Measurements from ENCODE around the gene MAPK8IP1.

DNA sequence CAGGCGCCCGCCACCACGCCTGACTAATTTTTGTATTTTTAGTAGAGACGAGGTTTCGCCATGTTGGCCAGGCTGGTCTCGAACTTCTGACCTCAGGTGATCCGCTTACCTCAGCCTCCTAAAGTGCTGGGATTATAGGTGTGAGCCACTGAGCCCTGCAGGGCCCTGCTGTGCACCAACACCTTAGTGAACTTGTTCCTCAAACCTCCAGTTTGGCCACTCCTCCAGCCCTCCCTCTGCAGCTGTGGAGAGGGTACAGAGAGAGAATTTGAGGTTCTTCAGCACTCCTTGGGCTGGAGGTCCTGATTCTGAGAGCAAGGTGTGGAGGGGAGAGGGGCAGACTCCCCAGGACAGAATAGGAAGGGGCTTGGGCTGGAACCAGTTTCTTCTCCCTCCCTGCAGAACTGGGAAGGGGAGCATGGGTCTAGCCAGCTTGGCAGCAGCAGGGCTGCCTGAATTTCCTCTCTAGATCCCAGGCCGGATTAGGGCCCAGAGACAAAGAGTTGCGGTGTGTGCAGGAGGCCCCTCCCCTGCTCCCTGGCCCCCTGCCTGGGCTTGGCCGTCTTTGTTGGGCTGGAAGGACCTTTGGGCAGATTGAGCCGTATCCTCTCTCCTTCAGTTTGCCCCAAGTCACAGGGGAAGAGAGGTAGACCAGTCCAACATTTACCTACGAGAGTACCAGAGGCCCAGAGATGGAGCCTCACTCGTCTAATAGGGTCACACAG is 34.5 kb downstream of the MAPK8IP1 start:
- no peak for TF ChIP-seq POLR2AphosphoS5 (IDR thresholded peaks at IDR 0.05)
- TF ChIP-seq, protein P1, sequence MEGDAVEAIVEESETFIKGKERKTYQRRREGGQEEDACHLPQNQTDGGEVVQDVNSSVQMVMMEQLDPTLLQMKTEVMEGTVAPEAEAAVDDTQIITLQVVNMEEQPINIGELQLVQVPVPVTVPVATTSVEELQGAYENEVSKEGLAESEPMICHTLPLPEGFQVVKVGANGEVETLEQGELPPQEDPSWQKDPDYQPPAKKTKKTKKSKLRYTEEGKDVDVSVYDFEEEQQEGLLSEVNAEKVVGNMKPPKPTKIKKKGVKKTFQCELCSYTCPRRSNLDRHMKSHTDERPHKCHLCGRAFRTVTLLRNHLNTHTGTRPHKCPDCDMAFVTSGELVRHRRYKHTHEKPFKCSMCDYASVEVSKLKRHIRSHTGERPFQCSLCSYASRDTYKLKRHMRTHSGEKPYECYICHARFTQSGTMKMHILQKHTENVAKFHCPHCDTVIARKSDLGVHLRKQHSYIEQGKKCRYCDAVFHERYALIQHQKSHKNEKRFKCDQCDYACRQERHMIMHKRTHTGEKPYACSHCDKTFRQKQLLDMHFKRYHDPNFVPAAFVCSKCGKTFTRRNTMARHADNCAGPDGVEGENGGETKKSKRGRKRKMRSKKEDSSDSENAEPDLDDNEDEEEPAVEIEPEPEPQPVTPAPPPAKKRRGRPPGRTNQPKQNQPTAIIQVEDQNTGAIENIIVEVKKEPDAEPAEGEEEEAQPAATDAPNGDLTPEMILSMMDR (IDR thresholded peaks at IDR 0.05 in 8 of 11, conservative IDR thresholded peaks at IDR 0.05 in 3 of 11), result no peak
- no peak for TF ChIP-seq POLR2A (IDR thresholded peaks at IDR 0.05)
